ENCODE results near the gene PEX26.

PEX26 gene

GRCh38 chr22:18078329-18079041 lies 695 bp downstream of the PEX26 start:
- TF ChIP-seq CTCF (IDR thresholded peaks at IDR 0.05; ENCODE audit: low read depth, low read length, missing control alignments) = peak; percentile 23
- peak overlapping the region; percentile 86 for H3K4me3 ChIP-seq (ENCODE audit: low read depth, low read length)
- DNase-seq (ENCODE audit: low read depth) = no peak
- in situ Hi-C loops (cut with HindIII; ENCODE audit: low sequenced_read_pairs) = loop anchor here (5.0 kb wide), 1 partner anchor 76 kb away; no protein-coding TSS in a partner anchor

- H3K4me3 ChIP-seq (ENCODE audit: low read depth, low read length) = no peak overlapping the region
- no peak for TF ChIP-seq CTCF (IDR thresholded peaks at IDR 0.05; ENCODE audit: low read depth, low read length, missing control alignments)
- DNase-seq (ENCODE audit: low read depth) = no peak
- in situ Hi-C loops (cut with HindIII; ENCODE audit: low sequenced_read_pairs) = loop anchor here (5.0 kb wide), 1 partner anchor 77 kb away; no protein-coding TSS in a partner anchor
Measured at GRCh38 chr22:18079706-18080233, 2.0 kb downstream of the PEX26 start.

GRCh38 chr22:18081416-18081815 lies 3.6 kb downstream of the PEX26 start:
- no peak overlapping the region for H3K4me3 ChIP-seq (ENCODE audit: low read depth, low read length)
- TF ChIP-seq CTCF (IDR thresholded peaks at IDR 0.05; ENCODE audit: low read depth, low read length, missing control alignments) = no peak
- DNase-seq (ENCODE audit: low read depth) = no peak
- in situ Hi-C loops (cut with HindIII; ENCODE audit: low sequenced_read_pairs) = no loop called here

GRCh38 chr22:18082467-18082866 lies 4.7 kb downstream of the PEX26 start:
- in situ Hi-C loops (cut with HindIII; ENCODE audit: low sequenced_read_pairs) = no loop called here
- no peak for DNase-seq (ENCODE audit: low read depth)
- no peak overlapping the region for H3K4me3 ChIP-seq (ENCODE audit: low read depth, low read length)

GRCh38 chr22:18083406-18083805 lies 5.6 kb downstream of the PEX26 start:
- no peak for DNase-seq (ENCODE audit: low read depth)
- in situ Hi-C loops (cut with HindIII; ENCODE audit: low sequenced_read_pairs) = no loop called here
- no peak for TF ChIP-seq CTCF (IDR thresholded peaks at IDR 0.05; ENCODE audit: low read depth, low read length, missing control alignments)
- H3K4me3 ChIP-seq (ENCODE audit: low read depth, low read length) = no peak overlapping the region

More at GRCh38 chr22:18082467-18082866, 4.7 kb downstream of the PEX26 start:
- no peak for TF ChIP-seq CTCF (IDR thresholded peaks at IDR 0.05; ENCODE audit: low read depth, low read length, missing control alignments)

GRCh38 chr22:18085188-18085587 lies 7.4 kb downstream of the PEX26 start:
- no peak for DNase-seq (ENCODE audit: low read depth)
- no peak for TF ChIP-seq CTCF (IDR thresholded peaks at IDR 0.05; ENCODE audit: low read depth, low read length, missing control alignments)
- in situ Hi-C loops (cut with HindIII; ENCODE audit: low sequenced_read_pairs) = no loop called here
- H3K4me3 ChIP-seq (ENCODE audit: low read depth, low read length) = no peak overlapping the region
